D721Med (cell line): ENCODE results near the gene LSS.

ENCODE experiments used
- DNase-seq: peaks from one replicate; pipeline ENCODE4 v3.0.0; 2011; ENCODE audit warnings: low spot score; ENCODE audit not compliant: insufficient read length
- FAIRE-seq: peaks from 2 replicates; lab custom pipeline; 2011; peaks lifted over from hg19 to GRCh38; lab: Jason Lieb, UNC
- CTCF ChIP-seq: IDR thresholded peaks from 2 replicates; pipeline ENCODE4 v1.5.1; 2012; ENCODE audit warnings: mild to moderate bottlenecking, control low read depth; ENCODE audit not compliant: insufficient read depth; ENCODE audit errors: missing control alignments

Gene LSS

GRCh38 chr21:46155514-46156377 is 72.8 kb downstream of the LSS start, which contains the start of gene FTCD:
TSS of gene FTCD (minus strand) at chr21:46155579. CDS start at chr21:46155523, 56 bp downstream.
- DNase-seq = no peak
- FAIRE-seq = no peak
- TF ChIP-seq CTCF = no peak

GRCh38 chr21:46154955-46155513 is 73.5 kb downstream of the LSS start:
- no peak for FAIRE-seq
- no peak for TF ChIP-seq CTCF
- no peak for DNase-seq

- TF ChIP-seq CTCF = no peak
- FAIRE-seq (no peak), DNase-seq (no peak)
Measured at GRCh38 chr21:46154155-46154954, 74.2 kb downstream of the LSS start.

GRCh38 chr21:46153247-46154154 is 75.1 kb downstream of the LSS start:
- FAIRE-seq (no peak), DNase-seq (peak; percentile 74)
- peak; percentile 50 for TF ChIP-seq CTCF

- FAIRE-seq (no peak), DNase-seq (no peak)
- no peak for TF ChIP-seq CTCF
Measured at GRCh38 chr21:46152927-46153246, 75.7 kb downstream of the LSS start.
